GM19468 (cell line): ENCODE results near the gene MTM1.
A peak's percentile ranks its signal among the peaks of the same experiment; 100 is the strongest.

ENCODE experiments used
- ATAC-seq: cut with Tn5 transposase; IDR thresholded peaks from one replicate; pipeline ENCODE4 v1.9.1; 2021; ENCODE audit warnings: mild to moderate bottlenecking, moderate library complexity, moderate number of reproducible peaks; ENCODE audit not compliant: unreplicated experiment; ENCODE audit errors: extremely low read depth

MTM1 gene

DNA sequence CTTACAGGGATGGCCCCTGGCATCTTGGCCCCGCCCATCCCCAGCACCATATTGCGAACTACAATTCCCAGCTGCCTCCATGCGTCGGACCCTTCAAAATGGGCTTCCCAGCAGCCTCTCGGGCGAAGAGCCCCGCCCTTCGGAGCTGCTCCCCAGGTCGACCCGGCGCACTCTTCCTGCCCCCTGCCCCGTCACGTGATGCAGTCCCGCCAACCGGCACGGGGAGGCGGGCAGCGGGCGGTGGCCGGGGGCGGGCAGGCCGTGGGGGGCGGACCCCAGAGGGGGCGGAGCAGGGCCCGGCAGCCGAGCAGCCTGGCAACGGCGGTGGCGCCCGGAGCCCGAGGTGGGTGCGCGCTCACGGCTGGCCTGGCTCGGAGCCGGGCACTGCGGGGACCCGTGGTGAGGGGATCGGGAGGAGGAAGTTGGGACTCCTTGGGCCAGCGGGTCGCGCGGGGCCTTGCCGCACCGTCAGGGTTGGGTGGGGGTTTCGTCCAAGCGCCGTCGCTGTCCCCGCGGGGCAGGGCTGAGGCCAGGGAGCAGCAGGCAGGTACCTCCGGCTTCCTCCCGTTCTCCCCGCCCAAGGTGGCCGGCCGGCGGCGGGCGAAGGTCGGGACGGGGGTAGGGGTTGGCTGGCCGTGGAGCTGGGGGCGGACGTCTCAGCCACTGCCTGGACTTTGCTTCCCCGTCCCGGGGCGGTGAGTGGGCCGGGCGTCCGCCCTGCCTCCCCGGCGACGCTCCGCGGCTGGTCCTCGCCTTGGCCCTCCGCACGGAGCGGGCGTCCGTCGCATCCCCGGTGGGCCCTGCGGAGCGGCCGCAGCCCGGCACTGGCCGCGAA lies at the start of gene MTM1:
TSS of gene MTM1 (plus strand) at position 302 of the 835 bp plus-strand sequence. CDS start 23,994 bp downstream, outside the sequence.
- ATAC-seq: peak; percentile 85

DNA sequence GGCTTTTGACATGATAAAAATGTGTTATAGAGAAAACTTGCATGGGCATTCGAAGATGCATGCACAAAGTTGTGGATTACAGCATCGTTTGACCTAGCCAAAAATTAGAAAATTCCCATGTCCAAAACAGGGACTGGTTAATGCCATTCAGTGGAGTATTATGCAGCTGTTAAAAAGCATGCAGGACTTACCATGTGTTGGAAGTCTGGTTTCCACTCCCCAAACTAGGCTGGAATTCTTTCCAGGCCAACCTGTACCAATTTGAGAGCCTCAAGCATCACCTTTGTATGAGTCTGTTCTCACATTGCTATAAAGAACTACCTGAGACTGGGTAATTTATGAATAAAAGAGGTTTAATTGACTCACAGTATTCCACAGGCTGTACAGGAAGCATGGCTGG lies 45.9 kb upstream of the MTM1 start:
- no peak for ATAC-seq

DNA sequence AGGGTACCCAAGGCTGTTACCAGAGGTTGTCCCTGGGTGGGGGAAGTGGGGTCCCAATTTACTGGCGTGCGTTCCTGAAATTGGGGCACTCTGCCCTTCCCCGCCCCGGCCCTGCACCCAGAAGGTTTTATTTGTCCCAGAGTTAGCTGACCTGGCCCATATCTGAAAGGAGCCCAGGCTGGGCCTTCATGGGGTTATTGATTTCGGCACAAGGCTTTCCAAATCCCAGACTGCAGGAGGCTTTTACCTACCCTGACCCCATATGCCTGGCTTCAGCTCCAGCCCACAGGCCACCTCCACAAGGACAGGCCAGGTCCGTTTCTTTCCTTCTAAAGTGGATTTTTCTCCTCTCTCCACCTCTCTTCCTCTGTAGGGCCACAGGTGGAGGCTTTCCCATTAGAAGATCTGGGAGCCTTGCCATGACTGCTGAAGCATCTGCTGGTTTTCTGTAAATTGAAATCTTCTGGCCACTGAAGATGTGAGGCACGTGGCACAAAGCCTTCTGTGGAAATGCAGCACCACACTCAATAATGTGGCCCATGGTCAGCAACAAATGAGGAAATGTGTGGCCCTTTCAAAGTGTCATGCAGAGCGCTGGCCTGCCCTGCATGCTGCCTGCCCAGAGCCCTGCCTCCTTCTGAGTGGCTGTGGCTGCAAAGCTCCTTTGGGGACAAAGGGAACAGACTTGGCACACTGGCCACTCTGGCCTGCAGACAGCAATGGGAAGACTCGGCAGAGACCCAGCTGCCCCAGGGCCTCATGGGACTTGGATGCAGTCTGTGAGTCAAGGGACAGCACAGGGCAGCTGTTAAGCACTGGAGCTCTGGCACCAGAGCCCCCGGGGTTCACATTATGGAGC lies 43.1 kb upstream of the MTM1 start:
- ATAC-seq: no peak

DNA sequence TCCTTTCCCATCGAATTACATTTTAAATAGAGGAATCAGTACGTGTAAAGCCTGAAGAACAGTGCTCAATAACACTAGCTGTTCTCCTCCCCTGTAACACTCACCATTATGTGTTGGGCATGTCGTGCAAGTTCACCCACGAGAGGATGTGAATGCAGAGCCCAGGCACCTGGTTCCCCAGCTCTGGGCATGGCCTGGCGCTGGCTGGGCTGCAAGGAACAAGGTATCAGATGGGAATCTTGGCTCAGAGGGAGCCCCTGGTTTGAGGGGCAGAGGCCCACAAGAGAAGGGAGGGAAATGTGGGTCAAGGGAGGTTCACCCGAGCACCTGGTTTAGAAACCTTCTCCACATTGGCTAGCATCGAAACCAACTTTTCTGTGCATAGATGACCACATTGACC lies 41.7 kb upstream of the MTM1 start:
- no peak for ATAC-seq

DNA sequence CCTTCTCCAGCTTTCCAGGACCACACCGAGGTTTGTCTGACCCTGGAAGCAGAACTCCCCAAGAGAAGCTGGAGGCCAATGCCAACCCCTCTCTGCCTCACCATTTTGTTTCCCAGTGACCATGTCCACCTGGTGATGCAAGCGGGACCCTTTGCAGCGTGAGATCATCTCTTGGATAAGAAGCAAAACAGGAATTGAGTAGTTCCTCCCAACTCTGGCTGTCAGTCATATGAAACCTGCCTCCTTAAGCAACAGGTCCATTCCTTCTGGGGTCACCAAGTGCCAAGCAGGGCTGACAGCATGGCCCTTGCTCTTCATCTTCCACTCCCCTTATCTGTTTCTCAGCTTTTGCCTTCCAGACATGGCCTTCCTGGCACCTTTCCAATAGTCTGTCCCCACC lies 41.3 kb upstream of the MTM1 start:
- ATAC-seq: no peak

DNA sequence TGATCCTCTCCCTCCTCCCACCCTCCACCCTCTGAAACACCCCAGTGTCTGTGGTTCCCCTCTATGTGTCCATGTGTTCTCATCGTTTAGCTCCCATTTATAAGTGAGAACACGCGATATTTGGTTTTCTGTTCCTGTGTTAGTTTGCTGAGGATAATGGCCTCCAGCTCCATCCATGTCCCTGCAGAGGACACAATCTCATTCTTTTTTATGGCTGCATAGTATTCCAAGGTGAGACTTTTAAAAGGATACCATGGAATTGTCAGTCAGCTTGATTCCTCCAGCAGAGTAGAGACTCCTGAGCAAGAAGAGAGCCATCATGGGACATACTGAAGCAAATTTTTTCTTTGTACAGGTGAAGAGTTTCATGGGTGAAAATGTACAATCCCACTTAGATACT lies 38.8 kb upstream of the MTM1 start:
- ATAC-seq: no peak

DNA sequence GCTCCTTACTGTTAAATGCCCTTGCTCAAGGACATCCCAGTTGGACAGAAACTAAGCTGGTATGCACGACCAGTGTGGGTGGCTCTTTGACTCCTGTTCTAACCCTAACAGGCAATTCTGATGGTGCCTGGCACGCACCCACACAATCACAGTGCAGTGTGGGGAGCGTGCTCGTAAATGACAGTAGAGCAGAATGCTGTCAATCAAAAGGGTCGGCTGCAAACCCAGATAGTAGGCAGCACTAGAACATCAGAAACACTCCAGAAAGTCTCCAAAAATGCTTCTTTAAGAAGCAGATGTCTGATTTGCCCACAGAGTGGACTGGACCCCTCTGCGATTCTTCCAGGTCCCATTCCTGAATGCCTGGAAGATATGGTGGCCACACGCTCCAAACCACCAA lies 37.6 kb upstream of the MTM1 start:
- no peak for ATAC-seq

DNA sequence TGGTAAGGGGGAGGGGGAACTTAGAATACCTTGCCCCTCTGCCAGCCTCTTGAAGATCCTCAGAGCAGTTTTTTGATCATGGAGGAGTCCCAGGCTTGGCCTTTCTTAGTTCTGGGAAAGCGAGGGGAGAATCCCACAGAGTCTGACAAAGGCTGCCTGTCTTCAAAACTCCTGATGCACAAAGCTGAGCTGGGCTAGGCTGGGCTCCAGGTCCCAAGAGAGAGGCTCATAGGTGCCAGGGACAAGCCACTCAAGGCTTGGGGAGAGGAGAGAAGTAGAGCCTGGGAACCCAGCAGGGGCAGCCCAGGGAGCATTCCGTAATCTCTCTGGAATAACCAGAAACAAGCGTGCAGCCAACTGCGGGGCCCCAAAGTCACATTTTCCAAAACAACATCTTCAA lies 37.0 kb upstream of the MTM1 start:
- no peak for ATAC-seq

DNA sequence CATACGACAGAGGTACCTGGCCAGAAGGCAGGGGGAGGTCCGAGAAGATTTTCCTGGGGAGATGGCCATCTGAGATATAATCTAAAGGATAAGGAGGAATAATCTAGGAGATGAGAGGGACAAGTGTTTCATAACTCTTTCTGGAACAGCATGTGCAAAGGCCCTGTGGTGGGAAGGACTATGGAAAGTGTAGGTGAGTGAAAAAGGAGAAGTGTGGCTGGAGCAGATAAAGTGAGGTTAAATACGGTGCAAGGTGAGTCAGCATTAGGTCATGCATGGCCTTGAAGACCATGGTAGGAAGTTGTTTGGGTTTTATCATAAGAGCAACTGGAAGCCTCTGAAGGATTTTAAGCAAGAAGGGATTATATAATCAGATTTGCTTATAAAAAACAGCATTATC lies 34.6 kb upstream of the MTM1 start:
- ATAC-seq: no peak

DNA sequence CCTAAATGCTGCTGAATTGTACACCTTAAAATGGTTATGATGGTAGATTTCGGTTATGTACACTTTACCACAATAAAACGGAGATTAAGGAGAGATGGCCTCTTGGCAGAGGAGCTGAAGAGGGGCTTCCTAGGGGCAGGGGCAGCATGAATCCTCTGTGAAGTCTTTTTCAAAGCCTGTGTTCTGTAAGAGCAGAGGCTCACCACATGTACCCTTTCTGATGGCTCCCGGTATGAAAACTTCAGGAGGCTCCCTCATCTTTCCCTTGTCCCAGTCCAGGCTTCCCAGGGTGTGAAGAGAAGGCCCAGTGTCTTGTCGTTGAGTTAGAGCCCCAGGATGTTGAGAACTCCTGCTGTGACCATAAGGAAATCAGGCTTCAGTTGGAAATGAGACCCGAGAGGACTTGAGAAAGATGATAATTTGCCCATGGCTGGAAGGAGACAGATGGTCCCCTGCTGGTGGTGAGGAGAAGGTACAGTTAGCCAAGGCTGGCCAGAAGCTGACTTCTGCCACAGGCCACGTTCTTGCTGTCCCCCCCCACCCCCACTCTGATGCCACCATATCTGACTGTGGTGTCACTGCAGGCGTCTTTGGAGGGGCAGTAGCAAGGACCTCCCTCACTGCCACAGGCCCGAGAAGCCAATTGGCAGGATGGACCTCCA lies 31.8 kb upstream of the MTM1 start:
- ATAC-seq: no peak

DNA sequence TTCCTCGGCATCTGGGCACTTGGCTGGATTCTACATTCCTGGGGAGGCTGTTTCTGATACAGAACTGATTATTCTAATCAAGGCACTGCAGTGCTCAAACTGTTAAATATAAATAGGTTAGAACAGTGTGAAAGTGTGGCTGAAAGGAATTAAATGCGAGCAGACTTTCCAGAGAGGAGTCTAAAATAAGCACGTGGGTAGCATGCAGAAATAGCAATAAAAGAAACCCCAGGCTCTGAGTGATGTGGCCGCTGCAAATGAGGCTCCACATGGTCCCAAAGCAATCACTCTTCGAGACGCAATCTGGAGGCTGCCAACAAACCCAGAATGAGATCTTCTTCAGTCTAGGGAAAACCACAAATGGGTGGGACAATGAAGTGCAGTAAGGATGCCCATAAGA lies 30.6 kb upstream of the MTM1 start:
- no peak for ATAC-seq

DNA sequence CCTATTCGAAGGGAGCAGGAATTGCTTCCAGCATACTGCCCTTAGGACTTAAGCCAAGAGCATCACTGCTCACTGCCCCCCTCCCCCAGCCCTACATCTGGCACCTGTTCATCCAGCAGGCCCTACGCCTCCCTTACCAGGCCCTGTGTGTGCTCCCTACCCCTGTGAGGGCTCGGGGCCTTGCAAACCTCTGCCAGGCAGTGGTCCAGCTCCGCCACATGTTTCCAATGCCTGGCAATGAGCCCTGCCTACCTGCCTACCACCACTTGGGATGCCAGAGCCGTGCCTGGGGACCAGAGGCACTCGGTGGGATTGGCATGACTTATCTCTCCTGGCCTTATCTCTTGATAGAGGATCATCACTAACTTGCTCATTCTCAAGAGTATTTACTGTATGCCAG lies 27.5 kb upstream of the MTM1 start:
- no peak for ATAC-seq

DNA sequence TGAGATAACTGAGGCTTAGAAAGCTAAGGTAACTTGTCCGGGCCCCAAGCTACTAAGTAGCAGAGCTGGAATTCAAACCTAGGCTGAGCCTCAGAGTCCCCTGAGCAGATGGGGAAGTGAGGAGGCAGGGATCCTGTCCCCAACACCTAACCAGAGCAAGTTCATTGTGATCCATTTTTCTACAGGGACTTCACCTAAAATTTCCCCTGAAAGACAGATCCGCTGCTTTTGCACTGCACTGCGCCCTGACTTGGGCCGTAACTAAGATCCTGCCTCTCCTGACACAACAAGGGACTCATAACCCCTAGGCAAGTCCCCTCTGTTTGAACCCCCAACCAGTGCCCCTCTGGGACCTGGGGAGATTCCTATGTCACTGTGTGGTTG lies 25.6 kb upstream of the MTM1 start:
- no peak for ATAC-seq

DNA sequence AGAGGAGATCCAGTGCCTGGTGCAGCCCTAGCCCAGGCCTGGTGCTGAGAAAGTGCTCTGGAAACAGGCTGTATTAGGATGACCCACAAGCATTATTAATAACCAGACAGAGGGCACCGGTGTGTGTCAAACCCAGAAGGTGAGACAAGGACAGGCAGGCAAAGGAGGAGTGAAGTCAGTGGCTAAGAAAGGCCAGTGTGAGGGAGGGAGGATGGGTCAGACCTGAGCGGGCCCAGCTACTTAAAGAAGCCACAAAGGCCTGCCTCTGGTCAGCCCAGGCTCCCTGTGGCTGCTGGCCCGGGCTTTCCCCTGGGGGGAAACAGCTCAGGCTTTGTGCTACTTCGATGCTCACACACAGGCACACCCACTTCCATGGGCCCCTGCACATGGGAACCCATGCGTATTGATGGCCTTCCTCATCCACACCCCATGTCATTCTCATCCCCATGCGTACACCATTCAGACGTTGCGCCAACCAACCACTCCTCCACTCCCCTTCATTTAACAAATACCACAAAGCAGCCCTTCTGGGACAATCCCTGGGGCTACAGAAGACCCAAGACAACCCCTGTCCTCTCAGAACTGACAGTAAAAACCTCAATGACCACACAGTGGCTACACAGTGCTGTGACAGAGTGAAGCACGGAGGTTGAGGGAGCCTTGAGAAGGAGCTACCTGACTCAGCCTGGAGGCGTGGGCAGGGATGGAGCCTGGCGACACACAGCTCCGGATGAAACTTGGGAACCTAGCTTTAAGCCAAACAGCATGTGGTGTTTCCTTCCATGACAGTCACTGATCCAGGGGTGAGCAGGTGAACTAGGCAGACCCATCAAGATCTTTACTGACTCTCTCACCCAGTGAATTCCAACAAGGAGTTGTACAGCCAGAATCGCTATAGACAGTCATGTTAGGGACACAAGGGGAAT lies 24.9 kb upstream of the MTM1 start:
- ATAC-seq: peak; percentile 18

DNA sequence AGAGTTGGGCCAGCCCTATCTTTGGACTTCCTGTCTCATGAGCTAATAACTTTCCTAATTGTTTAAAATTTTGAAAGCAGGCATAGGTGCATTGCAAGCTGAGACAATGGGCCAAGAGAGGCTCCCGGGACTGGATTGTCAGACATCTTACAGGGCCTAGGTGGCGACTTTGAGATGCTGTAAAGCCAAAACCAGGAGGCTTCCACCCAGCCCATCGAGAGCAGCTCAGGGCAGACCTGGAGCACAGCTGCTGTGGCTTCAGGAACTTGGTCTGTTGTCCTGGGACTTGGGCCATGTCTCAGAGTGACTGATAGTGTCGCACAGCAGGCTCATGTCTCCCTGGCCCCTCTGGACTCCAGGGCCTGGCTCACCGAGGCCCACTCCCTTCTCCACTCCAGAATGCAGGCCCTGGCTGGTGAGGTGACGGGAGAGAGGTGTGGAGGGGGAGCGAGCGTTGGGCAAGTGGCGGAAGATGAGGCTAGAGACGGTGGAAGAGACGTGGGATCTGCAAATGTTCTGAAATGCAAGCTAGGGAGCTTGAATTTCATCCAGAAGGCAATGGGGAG lies 24.1 kb upstream of the MTM1 start:
- ATAC-seq: no peak

DNA sequence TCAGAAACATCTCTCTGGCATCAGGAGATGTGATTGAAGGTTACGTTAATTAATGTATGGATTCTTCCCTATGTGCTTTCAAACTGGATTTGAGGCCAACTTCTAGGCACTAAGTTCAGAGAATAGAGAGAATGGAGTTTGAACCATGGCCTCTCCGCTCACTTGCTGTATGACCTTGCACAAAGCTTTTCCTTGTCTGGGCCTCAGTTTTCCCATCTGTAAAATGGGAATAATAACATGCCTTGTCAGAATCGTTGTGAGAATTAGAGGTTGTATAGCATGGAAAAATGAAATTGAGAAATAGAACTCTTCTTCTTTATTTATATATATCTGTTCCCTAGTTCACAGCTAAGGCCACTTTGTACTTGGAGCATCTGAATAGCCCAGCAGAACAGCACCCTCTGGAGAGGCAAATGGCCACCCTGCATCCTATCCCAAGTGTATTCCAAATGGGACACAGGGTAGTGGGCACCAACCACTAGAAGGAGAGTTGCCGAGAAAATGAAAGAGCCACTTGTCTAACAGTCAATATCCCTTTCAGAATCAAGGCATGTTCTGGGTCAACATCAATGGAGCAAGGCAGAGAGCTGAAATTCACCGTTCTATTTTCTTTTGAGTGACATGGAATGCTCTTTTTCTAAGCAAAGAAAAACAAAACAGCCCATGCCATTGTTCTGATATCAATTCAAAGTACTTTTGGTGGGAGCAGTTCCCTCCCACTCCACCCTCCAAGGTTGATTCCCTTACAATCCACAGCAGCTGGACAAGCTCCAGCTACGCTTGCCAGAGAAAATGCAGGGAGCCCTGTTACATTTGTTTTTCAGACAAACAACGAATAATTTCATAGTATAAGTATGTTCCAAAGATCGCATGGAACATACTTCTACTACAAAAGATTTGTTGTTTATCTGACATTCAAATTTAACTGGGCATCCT lies 23.3 kb upstream of the MTM1 start:
- ATAC-seq: no peak

DNA sequence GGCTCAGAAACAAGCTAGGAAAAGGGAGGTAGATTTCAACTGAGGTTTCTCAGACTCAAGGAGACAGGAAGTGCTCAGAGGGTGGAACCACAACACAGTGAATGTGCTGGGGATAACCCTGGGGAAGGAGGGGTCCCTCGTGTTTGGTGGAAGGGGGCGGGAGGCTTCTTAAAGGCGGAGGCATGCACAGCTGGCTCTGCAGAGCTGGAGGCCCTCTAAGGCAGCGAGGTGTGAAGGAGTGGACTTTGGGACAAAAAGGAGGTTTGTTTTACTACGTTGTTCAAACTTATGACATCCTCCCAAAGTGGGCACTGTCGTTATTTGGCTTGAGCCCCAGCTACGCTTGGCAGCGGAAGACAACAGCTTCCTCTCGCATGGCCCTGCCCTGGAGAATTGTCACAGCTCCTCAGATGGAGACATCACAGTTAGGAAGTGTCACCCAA lies 21.7 kb upstream of the MTM1 start:
- ATAC-seq: no peak

DNA sequence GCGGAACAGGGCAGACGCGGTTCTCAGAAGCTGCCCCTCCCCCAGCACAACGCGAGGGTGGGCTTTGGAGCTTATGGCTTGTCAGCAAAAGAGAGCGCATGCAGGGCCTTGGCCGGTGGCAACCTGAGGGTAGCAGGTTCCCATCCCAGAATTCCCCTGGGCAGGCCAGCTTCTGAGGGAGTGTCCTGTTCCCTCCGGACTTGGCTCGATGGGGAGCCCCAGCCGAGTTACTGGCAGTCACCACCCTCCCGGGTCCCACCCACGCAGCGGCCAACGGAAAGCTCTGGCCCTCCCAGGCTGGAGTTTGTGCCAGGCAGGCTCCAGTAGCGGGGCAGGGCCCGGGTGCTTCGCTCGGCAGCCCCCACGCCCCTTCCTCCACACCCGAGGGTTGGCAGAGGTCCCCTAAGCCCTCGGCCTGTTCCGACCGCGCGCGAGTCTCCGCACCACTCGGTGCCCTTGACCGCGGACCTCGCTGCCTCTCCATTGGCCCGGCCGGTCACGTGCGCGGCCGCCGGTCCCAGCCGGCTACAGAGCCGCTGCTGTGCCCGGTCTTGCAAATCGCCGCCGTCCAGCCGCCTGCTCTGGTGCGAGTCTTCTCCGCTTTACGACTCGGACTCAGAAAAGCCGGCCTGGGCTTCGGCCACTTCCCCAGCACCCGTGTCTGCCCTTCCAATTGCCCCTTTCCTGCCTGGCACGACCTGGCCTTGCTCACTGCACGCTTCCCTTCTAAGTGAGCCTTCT lies 20.9 kb upstream of the MTM1 start:
- peak; percentile 22 for ATAC-seq
